Measurements from ENCODE around the gene MTMR12. TPM values are rescaled to one million over a fixed set of nuclear protein-coding genes. Genes with fewer than 3 reads are reported as not detected.

MTMR12 gene
- total and polyA plus RNA-seq, 2 donors (not counting 1 experiment from before 2014, with no cell fraction given) = 18.5 to 18.6 TPM

DNA sequence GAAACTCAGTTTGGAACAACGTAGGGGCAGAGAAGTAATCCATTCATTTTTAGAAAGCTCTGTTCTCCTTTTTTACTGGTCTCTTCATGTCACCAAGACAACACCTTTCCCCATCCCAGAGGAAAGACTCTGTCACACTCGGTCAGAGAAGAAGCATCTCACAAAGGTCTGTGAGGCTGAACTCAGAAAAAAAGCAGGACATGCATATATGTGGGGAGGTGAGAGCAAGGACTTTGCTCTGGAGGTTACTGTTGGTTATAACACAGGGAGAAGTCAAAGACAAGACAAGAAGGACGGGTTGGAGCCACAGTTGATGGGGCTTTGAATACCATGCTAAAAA, 19.2 kb upstream of the MTMR12 start:
- Histone ChIP-seq H3K27ac (ENCODE audit: insufficient read depth, low read length) (no peak overlapping the region), H3K9me3 (ENCODE audit: control insufficient read depth, insufficient read depth, low read depth, low read length) (no peaks in the 10 kb centered on the region), H3K36me3 (ENCODE audit: control insufficient read depth, insufficient read depth, low read length) (no peaks in the 10 kb centered on the region), H2AFZ (ENCODE audit: low read length) (no peak overlapping the region), H3K4me1 (ENCODE audit: control insufficient read depth, extremely low read depth, insufficient read depth, low read length) (no peaks in the 10 kb centered on the region), H3K9ac (ENCODE audit: insufficient read depth, low read length) (no peak overlapping the region), H3K27me3 (ENCODE audit: control insufficient read depth, insufficient read depth, low read length) (no peaks in the 10 kb centered on the region), H3K79me2 (ENCODE audit: control insufficient read depth, insufficient read depth, low read length) (no peaks in the 10 kb centered on the region), H3K4me3 (replicated peaks in 1 of 4; ENCODE audit: control extremely low read depth in 1 of 4, insufficient read depth in 1 of 4, low read depth in 3 of 4, low read length in 4 of 4) (no peak overlapping the region), H4K20me1 (ENCODE audit: control insufficient read depth, extremely low read depth, insufficient read depth, low read length) (no peaks in the 10 kb centered on the region), H3K4me2 (ENCODE audit: extremely low read depth, insufficient read depth, low read length) (no peak overlapping the region)
- TF ChIP-seq CTCF (conservative IDR thresholded peaks at IDR 0.05 in 1 of 2, IDR thresholded peaks at IDR 0.05 in 1 of 2; ENCODE audit: low read depth in 1 of 2, low read length in 2 of 2) (no peak), EZH2 (IDR thresholded peaks at IDR 0.05; ENCODE audit: low read length, missing control alignments) (no peak)
- no peak for DNase-seq (ENCODE audit: low read depth in 2 of 2)

DNA sequence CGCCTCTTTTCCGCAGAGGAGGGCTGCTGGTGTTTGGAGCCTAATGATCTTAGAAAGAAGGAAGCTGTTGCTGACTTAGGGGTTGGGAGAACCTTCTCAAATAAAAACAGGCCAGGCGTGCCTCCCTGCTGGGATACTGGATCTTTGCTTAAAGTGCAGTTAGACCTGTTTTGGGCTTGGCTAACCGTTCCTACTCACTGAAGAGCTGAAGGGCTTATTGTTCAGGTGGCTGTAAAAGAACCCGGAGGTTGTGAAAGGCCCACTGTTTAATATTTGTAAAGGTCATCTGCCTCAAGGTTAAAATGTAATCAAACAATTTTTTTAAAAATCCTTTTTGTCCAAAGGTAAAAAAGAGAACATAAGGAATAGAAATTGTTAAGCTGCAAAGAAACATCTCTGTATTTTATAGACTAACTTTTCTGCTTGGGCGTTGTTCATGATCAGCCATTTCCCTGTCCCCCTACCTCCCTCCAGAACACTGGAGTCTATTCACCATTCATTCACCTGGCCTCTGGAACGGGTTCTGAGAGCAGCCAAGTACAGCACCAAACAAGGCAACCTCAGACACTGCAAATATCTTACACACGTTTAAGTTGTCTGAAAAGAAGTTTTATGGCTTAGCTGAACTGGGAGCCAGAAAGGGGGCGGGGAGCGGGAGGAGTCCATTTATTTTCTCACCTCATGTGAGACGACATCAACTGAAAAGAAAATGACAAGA, 18.6 kb upstream of the MTMR12 start:
- Histone ChIP-seq H3K4me3 (replicated peaks in 1 of 4; ENCODE audit: control extremely low read depth in 1 of 4, insufficient read depth in 1 of 4, low read depth in 3 of 4, low read length in 4 of 4) (no peak overlapping the region), H3K9ac (ENCODE audit: insufficient read depth, low read length) (no peak overlapping the region), H3K36me3 (ENCODE audit: control insufficient read depth, insufficient read depth, low read length) (no peaks in the 10 kb centered on the region), H2AFZ (ENCODE audit: low read length) (no peak overlapping the region), H3K4me1 (ENCODE audit: control insufficient read depth, extremely low read depth, insufficient read depth, low read length) (no peaks in the 10 kb centered on the region), H3K27ac (ENCODE audit: insufficient read depth, low read length) (no peak overlapping the region), H3K79me2 (ENCODE audit: control insufficient read depth, insufficient read depth, low read length) (no peaks in the 10 kb centered on the region), H3K9me3 (ENCODE audit: control insufficient read depth, insufficient read depth, low read depth, low read length) (no peaks in the 10 kb centered on the region), H3K27me3 (ENCODE audit: control insufficient read depth, insufficient read depth, low read length) (no peaks in the 10 kb centered on the region), H3K4me2 (ENCODE audit: extremely low read depth, insufficient read depth, low read length) (no peak overlapping the region), H4K20me1 (ENCODE audit: control insufficient read depth, extremely low read depth, insufficient read depth, low read length) (no peaks in the 10 kb centered on the region)
- no peak for DNase-seq (ENCODE audit: low read depth in 2 of 2)
- no peak for TF ChIP-seq CTCF (conservative IDR thresholded peaks at IDR 0.05 in 1 of 2, IDR thresholded peaks at IDR 0.05 in 1 of 2; ENCODE audit: low read depth in 1 of 2, low read length in 2 of 2)
- no peak for TF ChIP-seq EZH2 (IDR thresholded peaks at IDR 0.05; ENCODE audit: low read length, missing control alignments)

GRCh38 chr5:32330126-32330971, 17.6 kb upstream of the MTMR12 start:
- H3K9me3 ChIP-seq (ENCODE audit: control insufficient read depth, insufficient read depth, low read depth, low read length) = no peaks in the 10 kb centered on the region
- no peak overlapping the region for H3K27ac ChIP-seq (ENCODE audit: insufficient read depth, low read length)
- no peaks in the 10 kb centered on the region for H3K4me1 ChIP-seq (ENCODE audit: control insufficient read depth, extremely low read depth, insufficient read depth, low read length)
- H3K4me3 ChIP-seq (replicated peaks in 1 of 4; ENCODE audit: control extremely low read depth in 1 of 4, insufficient read depth in 1 of 4, low read depth in 3 of 4, low read length in 4 of 4) = no peak overlapping the region
- DNase-seq (ENCODE audit: low read depth in 2 of 2) = no peak
- H2AFZ ChIP-seq (ENCODE audit: low read length) = no peak overlapping the region
- no peaks in the 10 kb centered on the region for H4K20me1 ChIP-seq (ENCODE audit: control insufficient read depth, extremely low read depth, insufficient read depth, low read length)
- H3K79me2 ChIP-seq (ENCODE audit: control insufficient read depth, insufficient read depth, low read length) = no peaks in the 10 kb centered on the region
- H3K27me3 ChIP-seq (ENCODE audit: control insufficient read depth, insufficient read depth, low read length) = no peaks in the 10 kb centered on the region
- H3K9ac ChIP-seq (ENCODE audit: insufficient read depth, low read length) = no peak overlapping the region
- H3K4me2 ChIP-seq (ENCODE audit: extremely low read depth, insufficient read depth, low read length) = no peak overlapping the region
- TF ChIP-seq EZH2 (IDR thresholded peaks at IDR 0.05; ENCODE audit: low read length, missing control alignments) (no peak), CTCF (conservative IDR thresholded peaks at IDR 0.05 in 1 of 2, IDR thresholded peaks at IDR 0.05 in 1 of 2; ENCODE audit: low read depth in 1 of 2, low read length in 2 of 2) (no peak)
- no peaks in the 10 kb centered on the region for H3K36me3 ChIP-seq (ENCODE audit: control insufficient read depth, insufficient read depth, low read length)

Measured in fibroblast of lung (primary cell).